H1 (cell line): ENCODE results near the gene SCAMP4. TPM values are rescaled to one million over a fixed set of nuclear protein-coding genes. Genes with fewer than 3 reads are reported as not detected.

Source experiments
- CEBPB ChIP-seq: IDR thresholded peaks from 2 replicates; pipeline ENCODE4 v1.6.1; 2012; ENCODE audit warnings: low read depth, low read length
- HDAC2 ChIP-seq, 2 experiments: fragments of 300-600 bp in 1 of 2; sonication (generic) in 1 of 2; IDR thresholded peaks; 2 replicates each; pipeline ENCODE4 v1.6.1; 2011 to 2012; ENCODE audit warnings: low read depth in 2 of 2, low read length in 2 of 2, mild to moderate bottlenecking in 2 of 2, moderate library complexity in 2 of 2, borderline replicate concordance in 1 of 2, inconsistent platforms in 1 of 2
- KDM4A ChIP-seq: IDR thresholded peaks from one replicate; pipeline ENCODE4 v1.7.1; 2012; ENCODE audit warnings: low read depth, mild to moderate bottlenecking, moderate library complexity, low read length, inconsistent platforms; ENCODE audit not compliant: severe bottlenecking
- MAFK ChIP-seq: IDR thresholded peaks from 2 replicates; pipeline ENCODE4 v1.6.1; 2012; ENCODE audit warnings: low read depth, mild to moderate bottlenecking, improper control_type of control experiment, low read length
- RFX5 ChIP-seq: IDR thresholded peaks from 2 replicates; pipeline ENCODE4 v1.6.1; 2011; ENCODE audit warnings: low read depth, low read length, improper control_type of control experiment, borderline replicate concordance
- SIRT6 ChIP-seq: IDR thresholded peaks from one replicate; pipeline ENCODE4 v1.7.1; 2012; ENCODE audit warnings: low read length, inconsistent platforms
- polyA plus RNA-seq, 7 experiments: library from polyadenylated mRNA; depleted of rRNA in 3 of 7; stranded (reverse) in 5 of 7; unstranded in 2 of 7; fragments of >200 nt in 5 of 7; fragments of 200-250 nt in 2 of 7; gene quantifications; 1 replicate in 5 of 7; 2 replicates in 1 of 7; 4 replicates in 1 of 7; pipeline versions ENCODE4 v1.2.1 to v1.2.3, GENCODE V29; 2011 to 2013; ENCODE audit warnings: missing spikeins in 2 of 7, mixed read lengths in 2 of 7
- total RNA-seq: library from RNA; stranded (reverse); fragmentation: NEBNext Ultra II Directional; extraction: Animal tissue kit (Norgen Biotek cat#: 25700); gene quantifications from 2 replicates; pipeline ENCODE4 v1.2.1, GENCODE V29; 2021
- TF ChIP-seq, protein P1 (sequence below): IDR thresholded peaks from 2 replicates; pipeline ENCODE4 v1.6.1; 2011; ENCODE audit warnings: low read length, improper control_type of control experiment

The SCAMP4 gene
- total and polyA plus RNA-seq, 2 of the 8 experiments (the other 6 are each of a cell fraction or from before 2014, with no cell fraction given) = 17.1 to 61.4 TPM

- TF ChIP-seq, protein P1, sequence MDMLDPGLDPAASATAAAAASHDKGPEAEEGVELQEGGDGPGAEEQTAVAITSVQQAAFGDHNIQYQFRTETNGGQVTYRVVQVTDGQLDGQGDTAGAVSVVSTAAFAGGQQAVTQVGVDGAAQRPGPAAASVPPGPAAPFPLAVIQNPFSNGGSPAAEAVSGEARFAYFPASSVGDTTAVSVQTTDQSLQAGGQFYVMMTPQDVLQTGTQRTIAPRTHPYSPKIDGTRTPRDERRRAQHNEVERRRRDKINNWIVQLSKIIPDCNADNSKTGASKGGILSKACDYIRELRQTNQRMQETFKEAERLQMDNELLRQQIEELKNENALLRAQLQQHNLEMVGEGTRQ = no peak
- TF ChIP-seq KDM4A (no peak), HDAC2 (IDR thresholded peaks at IDR 0.05; ENCODE audit: borderline replicate concordance in 1 of 2, low read depth in 2 of 2, low read length in 2 of 2) (no peak), SIRT6 (no peak), RFX5 (no peak), CEBPB (no peak), MAFK (no peak)
These were observed 31.9 kb downstream of the SCAMP4 start (continued) for GRCh38 chr19:1936916-1937610.
